GM23248 (cell line): ENCODE results near the gene GBE1.

Experiments used
- EZH2 ChIP-seq: fragments of 200-600 bp; sonication (generic); IDR thresholded peaks from 2 replicates; pipeline ENCODE4 v1.6.1; 2018; ENCODE audit warnings: antibody characterized with exemption, mild to moderate bottlenecking; ENCODE audit not compliant: insufficient read depth, poor library complexity, severe bottlenecking
- EZH2phosphoT487 ChIP-seq: fragments of 200-600 bp; sonication (generic); IDR thresholded peaks from 2 replicates; pipeline ENCODE4 v1.6.1; 2018; ENCODE audit warnings: antibody characterized with exemption, moderate library complexity, mild to moderate bottlenecking, low read depth; ENCODE audit not compliant: insufficient read depth

DNA sequence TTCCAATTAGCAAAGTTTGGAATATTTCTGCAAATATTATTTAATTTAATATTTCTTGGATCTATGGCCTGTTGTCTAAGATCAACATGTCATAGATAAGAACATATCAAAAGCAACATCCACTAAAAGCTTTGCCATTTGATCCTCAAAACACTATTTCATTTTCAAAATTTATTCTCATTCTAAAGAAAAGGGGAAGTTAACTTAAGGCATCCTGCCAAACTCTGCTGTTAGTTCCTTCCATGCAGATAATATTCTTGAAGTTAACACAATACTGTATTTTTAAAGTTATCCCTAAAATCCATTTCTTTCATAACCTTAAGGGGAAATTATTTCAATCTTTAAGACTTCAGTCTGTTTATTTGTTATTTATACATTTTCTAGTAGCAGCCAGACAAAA, 28.2 kb upstream of the GBE1 start:
- TF ChIP-seq EZH2phosphoT487 (no peak), EZH2 (no peak)
